Mesendoderm (in vitro differentiated cells): ENCODE data around the gene PCK1.

Source experiments
- DNase-seq: peaks from one replicate; pipeline ENCODE4 v3.0.0; 2013
- H2AK5ac ChIP-seq: 2 replicates; pipeline ENCODE4 v1.6.1; 2013; ENCODE audit warnings: low read length, inconsistent platforms
- H2BK120ac ChIP-seq: 2 replicates; pipeline ENCODE4 v1.6.1; 2013; ENCODE audit warnings: low read depth, mild to moderate bottlenecking, low read length, moderate library complexity, mixed read lengths
- H2BK15ac ChIP-seq: replicated peaks from 2 replicates; pipeline ENCODE4 v1.6.1; 2013; ENCODE audit warnings: low read depth, mild to moderate bottlenecking, moderate library complexity
- H2BK5ac ChIP-seq: 2 replicates; pipeline ENCODE4 v1.6.1; 2013; ENCODE audit warnings: low read length, inconsistent platforms
- H3K18ac ChIP-seq: 2 replicates; pipeline ENCODE4 v1.6.1; 2013; ENCODE audit warnings: mild to moderate bottlenecking, low read length, mixed read lengths
- H3K23ac ChIP-seq: one replicate; pipeline ENCODE4 v1.6.1; 2013; ENCODE audit warnings: low read length
- H3K27ac ChIP-seq: 2 replicates; pipeline ENCODE4 v1.5.1; 2013; ENCODE audit warnings: low read depth, mild to moderate bottlenecking, inconsistent platforms, low read length, moderate library complexity
- H3K27me3 ChIP-seq: 2 replicates; pipeline ENCODE4 v1.6.1; 2013; ENCODE audit warnings: low read length, control low read depth, mild to moderate bottlenecking, inconsistent platforms; ENCODE audit not compliant: insufficient read depth, poor library complexity
- H3K36me3 ChIP-seq: 2 replicates; pipeline ENCODE4 v1.6.1; 2013; ENCODE audit warnings: low read length, inconsistent platforms; ENCODE audit not compliant: control insufficient read depth, insufficient read depth
- H3K4ac ChIP-seq: one replicate; pipeline ENCODE4 v1.6.1; 2013; ENCODE audit warnings: low read depth, mild to moderate bottlenecking, low read length, moderate library complexity
- H3K4me1 ChIP-seq: 2 replicates; pipeline ENCODE4 v1.6.1; 2013; ENCODE audit warnings: low read depth, low read length, inconsistent platforms; ENCODE audit not compliant: control insufficient read depth
- H3K4me2 ChIP-seq: 2 replicates; pipeline ENCODE4 v1.6.1; 2013; ENCODE audit warnings: low read length
- H3K4me3 ChIP-seq: 2 replicates; pipeline ENCODE4 v1.5.1; 2013; ENCODE audit warnings: mild to moderate bottlenecking, low read length
- H3K56ac ChIP-seq: one replicate; pipeline ENCODE4 v1.6.1; 2013; ENCODE audit warnings: low read length
- H3K79me1 ChIP-seq: 2 replicates; pipeline ENCODE4 v1.6.1; 2013; ENCODE audit warnings: low read length, inconsistent platforms
- H3K79me2 ChIP-seq: 2 replicates; pipeline ENCODE4 v1.6.1; 2013; ENCODE audit warnings: mild to moderate bottlenecking, low read length; ENCODE audit not compliant: control insufficient read depth, insufficient read depth
- H3K9ac ChIP-seq: 2 replicates; pipeline ENCODE4 v1.6.1; 2013; ENCODE audit warnings: low read length, inconsistent platforms
- H4K5ac ChIP-seq: one replicate; pipeline ENCODE4 v1.6.1; 2013; ENCODE audit warnings: low read length
- H4K8ac ChIP-seq: one replicate; pipeline ENCODE4 v1.6.1; 2013; ENCODE audit warnings: low read depth, mild to moderate bottlenecking, control low read depth, low read length, moderate library complexity
- WGBS: extraction: QIAGEN DNeasy Blood & Tissue Kit; methylation state at CpG from one replicate; pipeline ENCODE4 v1.1.7; 2013; ENCODE audit warnings: low lambda C conversion rate, missing lambda C conversion rate; ENCODE audit not compliant: insufficient coverage; ENCODE audit errors: extremely low coverage; 5-methylcytosine and 5-hydroxymethylcytosine counted together

PCK1 gene

GRCh38 chr20:57588596-57588995 is 27.7 kb downstream of the PCK1 start:
- H3K27ac ChIP-seq: no peak overlapping the region
- no peak overlapping the region for H3K4me3 ChIP-seq
- no peaks in the 10 kb centered on the region for H3K4me1 ChIP-seq
- no peak overlapping the region for H3K18ac ChIP-seq
- no peak for DNase-seq
- no peaks in the 10 kb centered on the region for H3K36me3 ChIP-seq
- H3K4me2 ChIP-seq: no peak overlapping the region
- H3K56ac ChIP-seq: no peak overlapping the region
- no peaks in the 10 kb centered on the region for H3K79me2 ChIP-seq
- H4K5ac ChIP-seq: no peak overlapping the region
- H2BK5ac ChIP-seq: no peak overlapping the region
- H3K9ac ChIP-seq: no peak overlapping the region
- H2AK5ac ChIP-seq: no peak overlapping the region
- H3K4ac ChIP-seq: no peak overlapping the region
- WGBS: no CpG with 5 or more reads among the region's 5 CpGs
- no peak overlapping the region for H3K23ac ChIP-seq
- no peaks in the 10 kb centered on the region for H3K27me3 ChIP-seq
- no peaks in the 10 kb centered on the region for H3K79me1 ChIP-seq
- H2BK15ac ChIP-seq: no peak overlapping the region
- no peak overlapping the region for H2BK120ac ChIP-seq
- no peak overlapping the region for H4K8ac ChIP-seq

- Histone ChIP-seq H2BK120ac (no peak overlapping the region), H3K56ac (no peak overlapping the region), H3K79me1 (no peaks in the 10 kb centered on the region), H3K4me3 (no peak overlapping the region), H3K23ac (no peak overlapping the region), H2BK5ac (no peak overlapping the region), H3K27me3 (no peaks in the 10 kb centered on the region), H3K36me3 (no peaks in the 10 kb centered on the region), H4K8ac (no peak overlapping the region), H3K4me1 (no peaks in the 10 kb centered on the region), H2AK5ac (no peak overlapping the region), H3K9ac (no peak overlapping the region), H3K4ac (no peak overlapping the region), H3K79me2 (no peaks in the 10 kb centered on the region), H3K27ac (no peak overlapping the region), H4K5ac (no peak overlapping the region), H2BK15ac (no peak overlapping the region), H3K4me2 (no peak overlapping the region), H3K18ac (no peak overlapping the region)
- WGBS: no CpG with 5 or more reads among the region's 6 CpGs
- DNase-seq: no peak
These were observed 28.3 kb downstream of the PCK1 start for GRCh38 chr20:57589123-57589727.

GRCh38 chr20:57589728-57590484 is 29.0 kb downstream of the PCK1 start:
- no peak overlapping the region for H2BK15ac ChIP-seq

GRCh38 chr20:57590485-57591288 is 29.8 kb downstream of the PCK1 start:
- DNase-seq: no peak
- no CpG with 5 or more reads among the region's 18 CpGs for WGBS
- H3K27me3 ChIP-seq: no peaks in the 10 kb centered on the region

More at GRCh38 chr20:57589728-57590484, 29.0 kb downstream of the PCK1 start:
- DNase-seq: no peak
- Histone ChIP-seq H2AK5ac (no peak overlapping the region), H3K27ac (no peak overlapping the region), H3K79me2 (no peaks in the 10 kb centered on the region), H3K9ac (no peak overlapping the region), H3K4me1 (no peaks in the 10 kb centered on the region), H3K4me2 (no peak overlapping the region), H2BK5ac (no peak overlapping the region), H3K27me3 (no peaks in the 10 kb centered on the region), H2BK120ac (no peak overlapping the region), H4K8ac (no peak overlapping the region), H3K23ac (no peak overlapping the region), H3K18ac (no peak overlapping the region), H3K4me3 (no peak overlapping the region), H3K56ac (no peak overlapping the region), H4K5ac (no peak overlapping the region), H3K4ac (no peak overlapping the region), H3K36me3 (no peaks in the 10 kb centered on the region), H3K79me1 (no peaks in the 10 kb centered on the region)
- WGBS: no CpG with 5 or more reads among the region's 16 CpGs

GRCh38 chr20:57591289-57592229 is 30.6 kb downstream of the PCK1 start:
- Histone ChIP-seq H4K5ac (no peak overlapping the region), H3K9ac (no peak overlapping the region), H4K8ac (no peak overlapping the region), H3K23ac (no peak overlapping the region), H3K56ac (no peak overlapping the region), H3K18ac (no peak overlapping the region), H3K4me3 (no peak overlapping the region), H3K27me3 (no peaks in the 10 kb centered on the region), H3K36me3 (no peaks in the 10 kb centered on the region), H3K79me2 (no peaks in the 10 kb centered on the region), H3K79me1 (no peaks in the 10 kb centered on the region), H3K4me1 (no peaks in the 10 kb centered on the region), H3K4me2 (no peak overlapping the region), H2BK15ac (no peak overlapping the region), H2AK5ac (no peak overlapping the region), H2BK120ac (no peak overlapping the region), H2BK5ac (no peak overlapping the region), H3K27ac (no peak overlapping the region), H3K4ac (no peak overlapping the region)
- no CpG with 5 or more reads among the region's 15 CpGs for whole genome bisulfite sequencing
- DNase-seq: no peak

More at GRCh38 chr20:57590485-57591288, 29.8 kb downstream of the PCK1 start:
- Histone ChIP-seq H2BK5ac (no peak overlapping the region), H3K36me3 (no peaks in the 10 kb centered on the region), H2BK15ac (no peak overlapping the region), H4K5ac (no peak overlapping the region), H2BK120ac (no peak overlapping the region), H2AK5ac (no peak overlapping the region), H3K4me1 (no peaks in the 10 kb centered on the region), H3K9ac (no peak overlapping the region), H3K23ac (no peak overlapping the region), H3K4me3 (no peak overlapping the region), H3K18ac (no peak overlapping the region), H3K4ac (no peak overlapping the region), H3K4me2 (no peak overlapping the region), H3K56ac (no peak overlapping the region), H3K79me1 (no peaks in the 10 kb centered on the region), H3K79me2 (no peaks in the 10 kb centered on the region), H4K8ac (no peak overlapping the region), H3K27ac (no peak overlapping the region)
